Urinary bladder (tissue), 4 donors: Measurements from ENCODE around the gene OSBPL2. TPM values are rescaled to one million over a fixed set of nuclear protein-coding genes. Genes with fewer than 3 reads are reported as not detected.

ENCODE experiments used
- DNase-seq: peaks from one replicate; pipeline ENCODE4 v3.0.0-alpha.2; 2015; ENCODE audit errors: extremely low spot score
- H3K27ac ChIP-seq: one replicate; pipeline ENCODE4 v1.5.1; 2013; ENCODE audit warnings: low read depth, mild to moderate bottlenecking, moderate library complexity
- H3K36me3 ChIP-seq: one replicate; pipeline ENCODE4 v1.6.1; 2013; ENCODE audit warnings: mild to moderate bottlenecking, moderate library complexity; ENCODE audit not compliant: insufficient read depth
- H3K4me1 ChIP-seq: one replicate; pipeline ENCODE4 v1.6.1; 2013; ENCODE audit warnings: mild to moderate bottlenecking, moderate library complexity; ENCODE audit not compliant: insufficient read depth
- H3K4me3 ChIP-seq: one replicate; pipeline ENCODE4 v1.5.1; 2013; ENCODE audit warnings: low read depth, low read length
- WGBS: extraction: QIAGEN DNeasy Blood & Tissue Kit; methylation state at CpG from one replicate; pipeline ENCODE4 v1.1.7; 2013; 5-methylcytosine and 5-hydroxymethylcytosine counted together
- polyA plus RNA-seq: library from polyadenylated mRNA; stranded (reverse); fragments of 200-250 nt; gene quantifications from one replicate; pipeline ENCODE4 v1.2.3, GENCODE V29; 2013
- total RNA-seq: library from RNA; depleted of rRNA; stranded (reverse); fragments of >200 nt; gene quantifications from one replicate; pipeline ENCODE4 v1.2.3, GENCODE V29; 2014
- donor health status: healthy with polysubstance abuse.
- donor health status: healthy.

Gene OSBPL2
- total and polyA plus RNA-seq, 2 donors: 24.7 to 40.1 TPM

DNA sequence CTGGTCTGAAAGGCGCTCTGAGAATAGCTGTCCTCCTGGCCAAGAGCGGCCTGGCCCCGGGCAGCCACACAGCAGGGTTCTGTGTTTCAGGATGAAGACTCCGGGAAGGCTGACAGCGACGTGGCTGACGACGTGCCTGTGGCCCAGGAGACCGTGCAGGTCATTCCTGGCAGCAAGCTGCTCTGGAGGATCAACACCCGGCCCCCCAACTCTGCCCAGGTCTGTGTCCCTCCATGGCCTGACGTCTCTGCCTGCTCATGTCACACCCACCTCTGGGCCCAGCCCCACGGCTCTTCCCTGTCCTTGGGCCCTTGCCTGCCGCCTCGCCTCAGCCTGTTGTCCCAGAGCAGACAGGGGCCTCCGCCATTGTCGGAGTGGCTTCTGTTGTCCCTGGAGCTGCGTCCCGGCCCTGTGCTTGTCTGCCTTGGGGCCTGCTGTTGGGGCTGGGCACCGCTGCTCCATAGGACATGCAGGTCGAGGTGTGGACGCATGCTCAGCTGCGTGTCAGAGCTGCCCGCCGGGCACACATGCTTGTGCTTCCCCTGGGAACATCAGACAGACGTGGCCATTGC lies 48.3 kb downstream of the OSBPL2 start:
- Histone ChIP-seq H3K27ac (no peak overlapping the region), H3K4me3 (no peak overlapping the region), H3K36me3 (peaks cover 4% of the 10 kb centered on the region), H3K4me1 (no peaks in the 10 kb centered on the region)
- no peak for DNase-seq
- WGBS: 83% methylated on average over 25 of the region's 25 CpGs

DNA sequence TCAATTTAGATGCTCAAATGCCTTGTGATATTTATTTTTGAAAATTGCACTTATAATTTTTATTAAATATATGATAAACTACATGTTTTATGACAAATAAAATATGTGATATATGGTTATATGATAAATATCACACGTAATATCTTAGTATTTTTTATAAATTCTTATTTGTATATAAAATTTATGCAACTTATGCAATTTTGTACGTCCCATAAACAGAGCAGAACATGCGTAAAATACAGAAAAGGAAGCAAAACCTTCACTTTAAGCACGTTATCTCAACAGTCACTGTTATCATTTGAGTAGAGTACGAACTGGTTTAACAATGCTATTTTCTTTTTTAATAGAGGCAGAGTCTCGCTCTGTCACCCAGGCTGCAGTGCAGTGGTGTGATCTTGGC lies 48.8 kb downstream of the OSBPL2 start:
- H3K27ac ChIP-seq: no peak overlapping the region
- no peak for DNase-seq
- no peak overlapping the region for H3K4me3 ChIP-seq
- H3K4me1 ChIP-seq: no peaks in the 10 kb centered on the region
- peaks cover 4% of the 10 kb centered on the region for H3K36me3 ChIP-seq
- WGBS: 81% methylated on average over 6 of the region's 6 CpGs

DNA sequence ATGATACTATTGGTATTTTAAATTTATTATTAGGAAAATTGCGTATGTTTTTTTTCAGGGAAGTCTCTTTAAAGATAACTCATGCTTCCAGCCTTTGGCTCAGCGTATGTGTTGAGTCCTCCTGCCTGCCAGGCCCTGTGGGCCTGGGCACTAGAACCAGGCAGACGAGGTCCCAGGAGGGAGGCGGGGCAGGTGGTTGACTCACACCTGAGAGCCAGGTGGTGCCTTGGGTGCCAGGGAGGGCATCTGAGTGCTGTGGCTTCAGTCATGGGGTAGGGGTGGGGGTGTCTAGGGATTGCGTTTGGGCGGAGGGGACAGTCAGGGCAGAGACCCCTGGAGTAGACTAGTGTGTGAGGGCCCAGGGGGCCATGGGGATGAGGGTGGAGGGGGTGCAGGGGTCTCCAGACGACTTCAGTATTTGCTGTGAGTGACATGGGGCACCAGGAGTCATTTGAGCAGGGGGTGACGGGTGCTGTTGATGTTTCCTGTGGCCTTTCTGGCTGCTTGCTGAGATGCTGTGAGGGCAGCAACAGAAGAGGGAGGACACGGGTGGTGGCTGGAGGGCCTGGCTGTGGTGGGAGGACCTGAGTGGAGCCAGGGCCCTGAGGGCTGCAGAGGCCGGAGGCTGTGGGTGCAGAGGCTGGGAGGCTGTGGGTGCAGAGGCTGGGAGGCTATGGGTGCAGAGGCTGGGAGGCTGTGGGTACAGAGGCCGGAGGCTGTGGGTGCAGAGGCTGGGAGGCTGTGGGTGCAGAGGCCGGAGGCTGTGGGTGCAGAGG lies 49.6 kb downstream of the OSBPL2 start:
- no peak overlapping the region for H3K4me3 ChIP-seq
- DNase-seq: no peak
- WGBS: 92% methylated on average over 12 of the region's 12 CpGs
- peaks cover 4% of the 10 kb centered on the region for H3K36me3 ChIP-seq
- H3K4me1 ChIP-seq: no peaks in the 10 kb centered on the region
- no peak overlapping the region for H3K27ac ChIP-seq

DNA sequence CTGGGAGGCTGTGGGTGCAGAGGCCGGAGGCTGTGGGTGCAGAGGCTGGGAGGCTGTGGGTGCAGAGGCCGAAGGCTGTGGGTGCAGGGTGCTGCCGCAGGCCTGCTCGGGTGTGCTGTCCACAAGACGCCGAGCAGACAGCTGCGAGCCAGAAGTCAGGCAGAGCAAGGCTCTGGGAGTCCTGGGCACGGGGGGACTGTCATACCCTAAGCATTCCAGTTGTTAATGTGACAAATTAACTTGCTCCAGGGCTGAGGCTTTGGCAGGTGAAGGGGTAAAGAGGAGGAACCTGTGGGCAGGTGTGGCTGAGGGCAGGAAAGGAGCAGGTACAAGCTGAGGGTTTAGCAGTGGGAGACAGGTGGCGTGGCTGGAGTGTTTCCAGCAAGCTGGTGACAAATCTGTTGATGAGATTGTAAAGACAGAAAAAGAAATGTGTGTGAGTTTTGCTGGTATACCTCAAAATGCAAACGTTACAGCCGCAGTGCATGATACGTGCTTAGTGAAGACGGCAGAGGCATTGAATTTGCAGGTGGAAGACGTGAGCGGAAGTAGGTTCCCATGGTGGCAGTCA lies 50.3 kb downstream of the OSBPL2 start:
- no peak for DNase-seq
- Histone ChIP-seq H3K4me1 (no peaks in the 10 kb centered on the region), H3K27ac (no peak overlapping the region), H3K36me3 (peaks cover 4% of the 10 kb centered on the region), H3K4me3 (no peak overlapping the region)
- WGBS: 92% methylated on average over 15 of the region's 15 CpGs

DNA sequence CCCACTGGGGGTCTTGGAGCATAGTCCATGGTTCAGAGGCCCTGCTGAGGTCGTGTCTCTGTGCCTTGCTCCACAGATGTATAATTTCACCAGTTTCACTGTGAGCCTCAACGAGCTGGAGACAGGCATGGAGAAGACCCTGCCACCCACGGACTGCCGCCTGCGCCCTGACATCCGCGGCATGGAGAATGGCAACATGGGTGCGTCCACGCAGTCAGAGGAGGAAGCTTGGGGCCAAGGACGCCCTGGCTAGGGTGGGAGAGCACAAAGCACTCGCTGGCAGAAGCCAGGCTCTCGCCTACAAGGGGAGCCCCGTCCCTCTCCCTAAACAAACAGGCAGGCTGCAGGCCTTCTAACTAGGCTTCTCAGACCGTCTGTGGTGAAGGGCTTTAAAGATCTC lies 50.8 kb downstream of the OSBPL2 start:
- H3K27ac ChIP-seq: no peak overlapping the region
- WGBS: 83% methylated on average over 14 of the region's 14 CpGs
- no peak overlapping the region for H3K4me3 ChIP-seq
- DNase-seq: no peak
- H3K4me1 ChIP-seq: no peaks in the 10 kb centered on the region
- H3K36me3 ChIP-seq: peaks cover 2% of the 10 kb centered on the region

DNA sequence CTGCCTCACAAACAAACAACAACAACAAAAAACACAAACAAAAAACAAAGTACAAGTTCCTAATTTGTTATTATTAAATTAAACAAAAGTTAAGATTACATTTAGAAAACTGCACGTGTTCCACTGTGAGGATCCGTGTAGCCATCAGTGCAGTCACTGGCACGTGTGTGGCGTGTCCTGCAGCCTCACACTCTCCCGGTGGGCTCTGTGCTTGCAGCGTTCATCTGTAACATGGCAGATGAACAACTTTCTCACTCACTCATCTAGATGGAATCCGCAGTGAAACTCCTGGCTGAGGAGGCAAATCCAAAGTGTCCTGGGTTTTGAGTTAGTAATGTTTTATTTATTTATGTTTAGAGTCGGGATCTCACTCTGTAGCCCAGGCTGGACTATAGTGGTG lies 51.6 kb downstream of the OSBPL2 start:
- H3K36me3 ChIP-seq: peaks cover 2% of the 10 kb centered on the region
- no peaks in the 10 kb centered on the region for H3K4me1 ChIP-seq
- 87% methylated on average over 8 of the region's 8 CpGs for WGBS

DNA sequence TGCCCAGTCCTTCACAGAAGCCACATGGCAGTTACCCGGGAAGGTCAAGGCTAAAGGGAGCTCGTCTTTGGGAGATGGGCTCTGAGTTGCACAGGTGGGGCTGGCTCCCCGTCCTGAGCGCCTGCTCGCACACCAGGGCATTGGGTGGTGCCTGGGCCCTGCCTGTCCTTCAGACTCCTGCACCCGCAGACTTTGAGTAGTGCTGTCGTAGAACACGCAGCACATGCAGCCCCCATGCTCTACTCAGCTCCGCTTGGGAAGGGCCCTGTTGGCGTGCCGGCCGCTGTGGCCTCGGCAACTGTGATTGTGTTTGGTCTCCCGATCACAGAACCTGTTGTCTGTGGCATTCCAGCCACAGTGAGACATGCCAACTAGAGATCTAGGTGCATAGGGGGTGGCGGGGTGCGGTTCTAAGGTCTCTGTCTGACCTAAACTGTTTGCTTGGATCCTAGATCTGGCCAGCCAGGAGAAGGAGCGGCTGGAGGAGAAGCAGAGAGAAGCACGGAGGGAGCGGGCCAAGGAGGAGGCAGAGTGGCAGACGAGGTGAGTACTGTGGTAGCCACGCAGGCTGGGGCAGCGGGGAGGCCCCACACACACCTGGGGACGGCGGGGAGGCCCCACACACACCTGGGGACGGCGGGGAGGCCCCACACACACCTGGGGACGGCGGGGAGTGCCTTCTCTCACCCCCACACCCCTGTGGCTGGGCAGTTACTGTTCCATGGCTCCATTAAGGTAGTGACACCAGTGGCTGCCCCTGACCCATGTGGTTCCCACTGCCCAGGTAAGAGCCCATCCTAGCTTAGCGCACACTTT lies 53.1 kb downstream of the OSBPL2 start:
- no peaks in the 10 kb centered on the region for H3K36me3 ChIP-seq
- H3K4me1 ChIP-seq: no peaks in the 10 kb centered on the region
- WGBS: 96% methylated on average over 29 of the region's 29 CpGs
- no peak overlapping the region for H3K27ac ChIP-seq
- no peak for DNase-seq
- H3K4me3 ChIP-seq: no peak overlapping the region

More for the DNA sequence above, 51.6 kb downstream of the OSBPL2 start:
- Histone ChIP-seq H3K27ac (no peak overlapping the region), H3K4me3 (no peak overlapping the region)
- DNase-seq: no peak

DNA sequence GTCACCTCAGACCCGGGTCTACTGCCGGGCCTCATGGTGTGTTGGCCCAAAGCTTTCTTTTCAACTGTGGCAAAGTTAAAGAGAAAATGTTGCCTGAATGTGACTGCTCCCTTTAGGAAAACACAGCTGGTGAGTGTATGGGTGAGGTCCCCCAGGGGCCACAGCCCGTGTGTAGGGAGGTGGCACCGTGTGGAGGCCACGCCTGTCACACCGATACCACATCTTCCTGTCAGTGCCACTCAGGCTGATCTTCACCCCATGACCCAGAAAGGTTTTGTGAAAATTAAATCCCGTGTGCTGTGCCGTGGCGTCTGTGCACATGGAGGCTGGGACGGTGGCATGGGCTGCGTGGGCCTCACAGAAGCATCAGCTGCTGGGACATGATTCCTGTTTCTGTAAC lies 53.8 kb downstream of the OSBPL2 start:
- H3K36me3 ChIP-seq: no peaks in the 10 kb centered on the region
- 91% methylated on average over 11 of the region's 11 CpGs for WGBS
- H3K4me1 ChIP-seq: no peaks in the 10 kb centered on the region
- no peak for DNase-seq
- H3K4me3 ChIP-seq: no peak overlapping the region
- no peak overlapping the region for H3K27ac ChIP-seq

DNA sequence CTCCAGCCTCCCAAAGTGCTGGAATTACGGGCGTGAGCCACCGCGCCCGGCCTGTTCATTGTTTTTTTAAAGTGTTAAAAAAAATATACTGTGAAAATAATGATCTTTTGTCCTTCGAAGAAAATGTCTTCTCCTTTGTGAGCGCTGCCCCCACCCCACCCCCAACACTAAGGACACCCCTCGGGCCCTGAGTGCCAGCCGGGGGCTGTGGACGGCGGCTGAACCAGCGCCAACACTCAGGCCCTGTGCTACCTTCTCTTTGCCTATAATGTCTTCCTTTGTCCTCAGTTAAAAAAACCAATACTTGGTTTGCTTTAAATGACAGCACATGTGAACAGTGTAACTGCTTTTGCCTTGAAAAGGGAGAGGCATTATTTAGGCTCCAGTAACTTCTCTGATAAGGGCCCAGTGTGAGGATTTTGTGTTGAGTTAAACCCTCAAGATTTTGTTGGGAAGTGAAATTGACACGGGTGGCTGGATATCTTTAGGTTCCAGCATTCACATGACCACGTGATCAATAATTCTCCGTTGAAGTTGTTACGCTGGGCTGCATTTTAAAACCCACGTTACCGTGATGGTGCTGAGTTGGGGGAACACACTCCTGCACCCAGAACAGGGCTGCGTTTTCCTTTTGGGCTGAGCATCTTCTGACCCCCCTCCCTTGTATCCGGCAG lies 54.9 kb downstream of the OSBPL2 start:
- Histone ChIP-seq H3K36me3 (no peaks in the 10 kb centered on the region), H3K4me1 (no peaks in the 10 kb centered on the region), H3K4me3 (no peak overlapping the region), H3K27ac (no peak overlapping the region)
- 90% methylated on average over 20 of the region's 20 CpGs for WGBS
- DNase-seq: no peak

DNA sequence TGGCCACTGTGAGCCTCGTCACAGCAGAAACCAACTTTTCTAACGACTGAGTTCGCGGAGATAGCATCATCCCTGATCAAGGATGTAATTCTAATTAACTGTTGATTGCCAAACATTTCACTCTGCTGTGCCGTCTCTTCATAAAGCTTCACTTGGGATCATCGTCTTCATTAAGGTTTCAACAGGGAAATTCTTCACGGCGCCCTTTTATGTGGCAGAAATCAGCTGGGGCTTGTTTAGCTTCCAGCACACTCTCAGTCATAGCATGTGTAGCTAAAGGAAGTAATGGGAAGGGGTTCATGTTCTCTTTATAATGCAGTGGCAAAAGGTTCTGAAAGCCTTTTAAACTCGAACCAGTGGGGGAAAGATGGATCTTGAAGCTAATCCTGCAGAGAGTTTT lies 55.6 kb downstream of the OSBPL2 start:
- Histone ChIP-seq H3K4me3 (no peak overlapping the region), H3K4me1 (no peaks in the 10 kb centered on the region), H3K36me3 (no peaks in the 10 kb centered on the region), H3K27ac (no peak overlapping the region)
- DNase-seq: no peak
- 78% methylated on average over 9 of the region's 9 CpGs for WGBS

DNA sequence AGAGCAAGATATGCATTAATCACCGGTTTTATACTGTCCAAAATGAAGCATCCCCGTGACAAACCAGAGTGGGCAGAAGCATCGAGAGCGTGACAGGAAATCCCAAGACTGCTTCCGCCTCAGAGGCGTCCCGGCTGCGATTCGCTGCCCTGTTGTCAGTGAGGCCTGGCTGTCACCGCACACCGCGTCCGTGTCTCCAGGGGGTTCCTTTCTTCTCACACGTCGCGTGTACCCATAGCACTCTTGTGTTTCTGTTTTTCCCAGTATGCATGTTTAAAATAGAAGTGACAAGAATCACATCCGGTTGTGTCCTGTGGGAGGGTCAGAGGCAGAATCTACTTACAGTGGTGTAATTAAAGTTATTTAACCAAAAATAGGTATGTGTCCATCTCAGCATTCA lies 56.2 kb downstream of the OSBPL2 start:
- no peak for DNase-seq
- Histone ChIP-seq H3K36me3 (no peaks in the 10 kb centered on the region), H3K4me3 (no peak overlapping the region), H3K4me1 (no peaks in the 10 kb centered on the region), H3K27ac (no peak overlapping the region)
- 86% methylated on average over 17 of the region's 17 CpGs for WGBS

DNA sequence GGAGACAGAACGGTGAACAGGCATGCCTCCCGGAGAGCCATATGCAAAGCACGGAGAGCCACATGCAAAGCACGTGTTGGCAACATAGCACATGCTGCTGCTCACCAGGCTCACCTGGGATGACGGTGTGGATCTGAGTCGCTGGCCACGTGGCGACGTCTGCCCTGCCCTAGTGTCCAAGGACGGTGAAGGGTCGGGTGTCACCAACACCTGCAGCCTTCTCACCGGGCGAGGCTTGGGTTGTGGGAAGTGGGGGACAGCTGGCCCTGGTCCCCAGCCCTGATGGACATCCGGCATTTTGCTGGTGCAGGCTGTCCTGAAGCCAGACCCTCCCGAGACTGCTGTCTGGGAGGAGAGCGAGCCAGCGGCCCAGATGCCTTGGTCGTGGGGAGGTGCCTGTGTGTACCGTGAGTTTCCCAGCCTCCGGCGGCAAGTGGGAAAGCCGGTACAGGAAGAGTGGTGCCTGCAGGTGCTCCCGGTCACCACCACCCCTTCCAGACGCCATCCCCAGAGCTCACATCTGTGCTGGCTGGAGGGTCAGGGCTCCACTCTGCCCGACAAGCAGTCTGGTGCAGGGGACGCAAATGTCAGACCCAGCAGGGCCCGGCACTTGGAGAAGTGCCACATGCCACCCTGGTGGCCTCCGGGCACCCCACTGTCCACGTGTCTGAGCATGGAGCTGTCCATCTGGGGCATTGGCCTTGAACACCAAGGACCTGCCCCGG lies 58.6 kb downstream of the OSBPL2 start:
- H3K4me1 ChIP-seq: no peaks in the 10 kb centered on the region
- H3K36me3 ChIP-seq: no peaks in the 10 kb centered on the region
- H3K4me3 ChIP-seq: no peak overlapping the region
- H3K27ac ChIP-seq: no peak overlapping the region
- DNase-seq: no peak
- 90% methylated on average over 30 of the region's 30 CpGs for WGBS
